Cardiac muscle cell (in vitro differentiated cells and primary cell): ENCODE data around the gene EIF2B5. TPM values are rescaled to one million over a fixed set of nuclear protein-coding genes. Genes with fewer than 3 reads are reported as not detected.
"Not testable (repeated sequence)": the region's sequence is repeated elsewhere in the genome, so short reads cannot be mapped to it uniquely, and the experiment has no call there.

ENCODE experiments used
- DNase-seq, 2 donors: peaks; one replicate each; pipeline versions ENCODE4 v3.0.0 to v3.0.0-alpha.2; 2010 to 2017; ENCODE audit warnings: low read depth in 1 of 2, low spot score in 1 of 2
- H3K27ac ChIP-seq: fragments of 200-600 bp; sonication (generic); 2 replicates; pipeline ENCODE4 v1.5.1; 2016
- H3K27me3 ChIP-seq: fragments of 200-600 bp; sonication (generic); 2 replicates; pipeline ENCODE4 v1.6.0; 2016; ENCODE audit warnings: control low read depth
- H3K36me3 ChIP-seq: fragments of 200-600 bp; sonication (generic); 2 replicates; pipeline ENCODE4 v1.5.1; 2016; ENCODE audit warnings: control low read depth
- H3K4me1 ChIP-seq: fragments of 200-600 bp; sonication (generic); 2 replicates; pipeline ENCODE4 v1.8.1; 2017; ENCODE audit warnings: low read depth, mild to moderate bottlenecking, mixed run types
- H3K4me3 ChIP-seq: fragments of 200-600 bp; sonication (generic); 2 replicates; pipeline ENCODE4 v1.5.1; 2016; ENCODE audit warnings: mild to moderate bottlenecking
- H3K9me3 ChIP-seq: fragments of 200-600 bp; sonication (generic); 2 replicates; pipeline ENCODE4 v1.5.1; 2017; ENCODE audit warnings: low read depth, mild to moderate bottlenecking, control low read depth
- CTCF ChIP-seq: IDR thresholded peaks from 2 replicates; pipeline ENCODE4 v1.5.1; 2012; ENCODE audit warnings: low read depth, mild to moderate bottlenecking, low read length
- polyA plus RNA-seq: library from polyadenylated mRNA; unstranded; fragments of >200 nt; fragmentation: Nextera tagmentation; extraction: Ambion mirVana; gene quantifications from 2 replicates; pipeline ENCODE4 v1.2.1, GENCODE V29; 2016
- total RNA-seq: library from RNA; depleted of rRNA; stranded (reverse); fragments of >200 nt; gene quantifications from 2 replicates; pipeline ENCODE4 v1.2.3, GENCODE V29; 2016

The EIF2B5 gene
- total and polyA plus RNA-seq, 2 experiments from 2014 or later = 57.5 to 82.1 TPM

- Histone ChIP-seq H3K4me3 (no peak overlapping the region), H3K27ac (peak overlapping the region; percentile 45), H3K27me3 (no peaks in the 10 kb centered on the region), H3K9me3 (no peaks in the 10 kb centered on the region), H3K36me3 (peaks cover 28% of the 10 kb centered on the region), H3K4me1 (no peaks in the 10 kb centered on the region)
- no peak for TF ChIP-seq CTCF
- no peak for DNase-seq
These were observed 10.7 kb downstream of the EIF2B5 start for GRCh38 chr3:184145751-184146270.

GRCh38 chr3:184148076-184148475 lies 12.9 kb downstream of the EIF2B5 start:
- Histone ChIP-seq H3K36me3 (peaks cover 16% of the 10 kb centered on the region), H3K27me3 (no peaks in the 10 kb centered on the region), H3K9me3 (no peaks in the 10 kb centered on the region), H3K4me1 (no peaks in the 10 kb centered on the region), H3K4me3 (no peak overlapping the region), H3K27ac (no peak overlapping the region)
- TF ChIP-seq CTCF = no peak
- DNase-seq = no peak

- H3K27ac ChIP-seq = no peak overlapping the region
- no peaks in the 10 kb centered on the region for H3K4me1 ChIP-seq
- H3K27me3 ChIP-seq = no peaks in the 10 kb centered on the region
- no peak for DNase-seq
- TF ChIP-seq CTCF = no peak
- H3K4me3 ChIP-seq = no peak overlapping the region
- no peaks in the 10 kb centered on the region for H3K9me3 ChIP-seq
- peaks cover 5% of the 10 kb centered on the region for H3K36me3 ChIP-seq
These were observed 14.0 kb downstream of the EIF2B5 start for GRCh38 chr3:184149123-184149522.

- not testable (repeated sequence) for H3K4me1 ChIP-seq, H3K27ac ChIP-seq, H3K4me3 ChIP-seq, DNase-seq, H3K36me3 ChIP-seq, H3K27me3 ChIP-seq, H3K9me3 ChIP-seq
- TF ChIP-seq CTCF = peak; percentile 20
These were observed 14.6 kb downstream of the EIF2B5 start for GRCh38 chr3:184149770-184150169.

- H3K9me3 ChIP-seq = no peaks in the 10 kb centered on the region
- peak within 1 kb of the TSS; percentile 97 for H3K27ac ChIP-seq
- no peak for TF ChIP-seq CTCF
- H3K4me1 ChIP-seq = peaks cover 4% of the 10 kb centered on the region
- peak within 1 kb of the TSS; percentile 100 for H3K4me3 ChIP-seq
- H3K36me3 ChIP-seq = no peaks in the 10 kb centered on the region
- DNase-seq = peak; percentile 80 to 81
- no peaks in the 10 kb centered on the region for H3K27me3 ChIP-seq
These were observed 19.9 kb downstream of the EIF2B5 start, which contains the start of gene DVL3 for GRCh38 chr3:184154885-184155643. DVL3 (plus strand) TSS chr3:184155377; CDS start chr3:184155636, 259 bp downstream.
